GM21367 (cell line): Measurements from ENCODE around the gene MRPL54.

ENCODE experiments used
- ATAC-seq: cut with Tn5 transposase; IDR thresholded peaks from one replicate; pipeline ENCODE4 v1.9.1; 2021; ENCODE audit not compliant: unreplicated experiment

MRPL54 gene

DNA sequence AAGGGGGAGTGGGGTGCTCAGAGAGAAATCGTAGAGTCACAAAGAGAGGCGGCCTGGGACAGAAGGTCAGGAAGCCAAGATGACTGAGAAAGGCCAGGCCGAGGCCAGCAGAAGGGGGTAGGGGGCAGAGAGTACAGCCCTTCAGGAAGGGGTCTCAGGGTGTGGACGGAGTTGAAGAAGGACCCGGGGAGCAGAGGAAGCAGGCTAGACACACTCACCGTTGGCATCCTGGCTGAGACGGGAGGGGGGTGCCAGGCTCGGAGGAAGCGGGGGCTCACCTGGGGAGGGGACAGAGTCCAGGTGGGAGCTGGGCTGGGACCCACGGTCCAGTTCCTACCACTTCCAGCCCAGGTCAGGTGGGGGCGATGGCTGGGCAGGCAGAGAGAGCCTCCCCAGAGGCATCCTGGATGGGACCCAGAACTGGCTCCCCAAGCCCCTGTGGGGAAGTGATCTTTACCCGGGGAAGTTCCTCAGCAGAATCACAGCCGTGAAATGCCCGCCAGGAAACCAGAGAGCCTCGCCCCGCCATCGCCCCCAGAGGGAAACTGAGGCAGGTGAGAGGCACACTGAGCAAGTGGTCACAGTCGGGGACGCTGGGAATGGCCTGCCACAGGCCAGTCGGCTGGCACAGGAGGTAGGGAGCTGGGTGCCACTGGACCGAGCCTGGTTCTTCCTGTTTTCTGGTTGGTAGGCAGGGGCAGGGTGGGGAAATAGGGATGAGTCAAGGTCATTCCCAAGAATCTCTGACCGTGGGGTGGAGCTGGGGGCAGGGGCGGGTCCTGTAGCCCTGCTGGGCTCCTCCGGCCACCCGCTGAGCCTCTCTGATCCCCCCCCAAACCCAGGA is 22.3 kb downstream of the MRPL54 start:
- ATAC-seq = no peak

- ATAC-seq = no peak
Observed at GRCh38 chr19:3785451-3785937, 23.0 kb downstream of the MRPL54 start.

DNA sequence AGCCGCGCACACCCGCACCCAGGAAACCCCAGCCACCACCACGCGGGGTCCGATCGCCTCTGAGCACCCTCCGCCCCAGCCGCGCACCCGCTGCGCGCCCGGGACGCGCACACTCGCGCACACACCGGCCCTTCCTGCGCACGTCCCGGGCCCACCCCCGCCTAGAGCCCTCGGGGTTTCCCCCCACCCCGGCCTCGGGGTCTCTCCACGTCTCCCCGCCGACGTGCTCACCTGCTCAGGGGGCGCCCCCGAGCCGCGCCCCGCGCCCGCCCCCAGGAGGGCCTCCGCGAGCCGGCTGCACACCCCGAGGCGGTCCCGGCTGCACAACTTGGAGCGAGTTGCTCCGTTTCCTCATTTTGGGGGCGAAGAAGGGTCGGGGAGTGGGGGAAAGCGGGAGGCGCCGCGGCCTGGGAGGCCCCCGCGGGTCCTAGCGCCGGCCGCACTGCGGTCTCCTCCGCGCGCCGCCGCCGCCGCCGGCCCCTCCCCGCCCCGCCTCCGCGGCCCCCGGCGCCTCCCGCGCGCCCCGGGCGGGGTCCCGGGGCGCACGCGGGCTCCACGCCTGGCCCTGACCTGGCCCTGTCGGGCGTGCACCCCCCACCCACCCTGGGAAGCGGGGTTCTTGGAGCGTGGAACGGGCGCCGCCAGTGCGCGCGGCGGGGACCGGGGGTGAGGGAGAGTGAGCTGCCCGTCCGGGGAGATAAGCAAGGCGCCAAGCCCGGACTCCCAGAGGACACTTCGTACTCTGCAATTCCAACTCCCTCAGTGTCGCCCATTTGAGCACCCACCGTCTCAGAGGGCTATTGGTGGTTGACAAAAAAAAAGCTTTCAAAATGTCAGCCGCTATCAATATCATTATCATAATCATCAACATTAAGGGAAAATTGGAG is 23.7 kb downstream of the MRPL54 start, which contains the start of gene MATK:
Gene MATK (minus strand): TSS at position 444 of the 887 bp plus-strand sequence. CDS start 1,246 bp downstream, outside the sequence.
- no peak for ATAC-seq

DNA sequence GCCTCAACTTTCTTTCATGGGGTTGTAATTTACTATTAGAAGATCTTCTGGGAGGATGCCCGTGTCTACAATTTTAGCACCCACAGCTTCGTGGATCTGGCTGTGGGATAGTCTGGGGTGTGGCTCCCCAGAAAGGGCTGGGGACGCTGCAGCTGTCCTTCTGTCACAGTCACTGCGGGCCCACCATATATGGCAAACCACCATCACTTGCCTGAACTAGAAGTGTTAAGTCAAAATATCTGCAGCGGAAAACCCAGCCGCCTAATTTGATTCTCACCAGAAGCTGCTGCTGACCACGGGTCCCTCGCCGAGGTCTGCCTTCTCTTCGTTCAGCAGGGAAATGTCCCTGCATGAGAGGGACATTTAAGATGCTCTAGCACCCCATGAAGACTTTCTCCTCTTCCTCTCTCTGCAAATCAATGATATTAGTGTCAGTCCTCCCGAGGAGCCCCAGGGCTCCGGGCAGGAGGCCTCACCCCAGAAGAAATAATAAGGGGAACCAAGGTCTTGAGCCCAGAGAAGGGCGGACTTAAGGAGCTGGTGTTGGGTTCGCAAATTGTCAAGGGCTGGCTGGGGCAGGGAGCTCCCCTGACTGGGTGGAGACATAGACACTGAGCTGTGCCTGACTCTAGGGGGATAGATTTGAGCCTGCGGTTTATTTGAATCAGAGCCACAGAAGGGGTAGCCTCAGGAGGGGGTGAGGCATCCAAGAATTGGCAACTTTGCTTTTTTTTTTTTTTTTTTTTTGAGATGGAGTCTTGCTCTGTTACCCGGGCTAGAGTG is 26.7 kb downstream of the MRPL54 start:
- ATAC-seq = no peak

DNA sequence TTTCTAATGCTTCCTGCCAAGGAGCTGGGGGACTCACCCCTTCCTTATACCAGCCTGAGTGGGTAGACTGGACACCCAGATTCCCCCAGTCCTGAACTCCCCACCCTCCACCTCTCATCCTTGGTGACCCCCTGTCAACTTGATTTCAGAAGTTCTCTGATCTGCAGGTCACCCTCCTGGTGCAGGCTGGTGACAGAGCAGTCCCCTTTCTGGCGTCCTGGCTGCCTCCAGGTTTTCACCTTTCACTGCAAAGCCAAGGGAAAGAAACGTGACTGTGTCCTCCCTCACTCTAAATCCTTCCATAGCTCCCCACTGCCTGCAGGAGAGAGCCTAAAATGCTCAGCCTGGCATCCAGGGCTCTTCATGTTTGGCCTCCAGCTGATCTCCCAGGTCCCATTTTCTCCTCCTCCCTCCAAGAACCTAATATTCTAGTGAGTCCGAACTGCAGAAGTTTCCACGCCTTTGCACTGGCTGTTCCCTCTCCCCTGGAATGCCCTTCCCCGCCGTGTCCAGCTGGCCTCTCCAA is 27.8 kb downstream of the MRPL54 start:
- no peak for ATAC-seq

DNA sequence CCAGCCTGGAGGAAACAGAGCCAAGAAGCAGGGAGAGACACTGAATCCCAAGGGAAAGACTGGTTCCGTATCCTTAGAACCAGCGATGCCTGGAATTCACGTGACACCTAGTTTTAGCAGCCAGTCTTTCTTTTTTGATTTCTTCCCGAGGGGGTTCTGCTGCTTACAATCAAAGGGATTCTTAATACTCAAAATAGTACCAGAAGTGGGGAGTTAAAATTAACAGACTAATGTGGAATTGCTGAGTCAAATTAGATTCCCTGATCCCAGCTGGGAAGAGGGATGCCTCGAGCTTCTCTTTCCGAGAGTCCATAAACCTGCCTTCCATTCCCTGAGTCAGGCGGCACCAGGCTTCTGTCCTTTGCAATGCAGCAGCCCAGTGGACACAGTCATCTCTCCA is 28.5 kb downstream of the MRPL54 start:
- no peak for ATAC-seq

- no peak for ATAC-seq
Observed at GRCh38 chr19:3792114-3792513, 29.6 kb downstream of the MRPL54 start.

- ATAC-seq = no peak
Observed at GRCh38 chr19:3793799-3794198, 31.3 kb downstream of the MRPL54 start.

GRCh38 chr19:3796358-3796757 is 33.9 kb downstream of the MRPL54 start:
- no peak for ATAC-seq

GRCh38 chr19:3798137-3798536 is 35.7 kb downstream of the MRPL54 start:
- no peak for ATAC-seq

GRCh38 chr19:3800996-3801395 is 38.5 kb downstream of the MRPL54 start:
- no peak for ATAC-seq

- no peak for ATAC-seq
Observed at GRCh38 chr19:3801412-3802096, 39.1 kb downstream of the MRPL54 start.

GRCh38 chr19:3803114-3803888 is 40.8 kb downstream of the MRPL54 start:
- no peak for ATAC-seq

- ATAC-seq = no peak
Observed at GRCh38 chr19:3803986-3804385, 41.5 kb downstream of the MRPL54 start.

DNA sequence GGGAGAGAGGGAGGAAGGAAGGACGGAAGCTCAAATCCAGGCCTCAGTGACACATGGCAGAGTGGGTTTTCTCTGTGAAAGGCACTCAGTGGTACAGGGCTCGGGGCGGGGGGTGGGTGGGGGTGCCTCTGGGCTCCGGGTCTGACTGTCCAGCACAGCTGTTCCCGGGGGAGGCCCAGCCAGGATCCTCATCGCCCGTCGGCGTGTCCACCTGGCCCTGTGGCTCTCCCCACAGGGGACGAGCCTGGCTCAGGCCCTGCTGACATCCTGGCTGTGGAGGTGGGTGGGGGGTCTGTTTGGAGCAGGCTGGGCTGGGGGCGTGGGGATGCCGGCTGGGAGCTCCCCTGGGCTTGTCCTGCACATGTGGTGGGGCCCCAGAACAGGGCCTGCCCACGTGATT is 41.9 kb downstream of the MRPL54 start:
- ATAC-seq = no peak

DNA sequence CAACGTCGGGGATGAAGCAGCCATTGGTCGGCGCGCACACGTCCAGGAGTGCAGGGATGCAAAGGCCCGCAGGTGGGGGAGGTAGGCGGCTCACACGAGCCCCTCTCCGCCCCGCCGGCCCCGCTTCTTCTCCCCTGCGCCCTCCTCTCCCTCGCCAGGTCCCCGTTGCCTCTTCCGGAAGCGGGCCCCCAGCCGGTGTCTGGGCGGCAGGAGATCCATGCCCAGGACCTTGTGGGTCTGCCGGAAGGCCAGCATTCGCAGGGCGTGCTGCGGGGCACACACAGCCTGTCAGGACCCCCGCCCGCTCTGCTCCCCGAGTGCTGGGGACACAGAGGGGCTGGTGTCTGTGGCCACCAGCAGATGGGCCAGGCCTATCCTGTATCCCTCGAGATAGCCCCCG is 43.4 kb downstream of the MRPL54 start:
- ATAC-seq = no peak

DNA sequence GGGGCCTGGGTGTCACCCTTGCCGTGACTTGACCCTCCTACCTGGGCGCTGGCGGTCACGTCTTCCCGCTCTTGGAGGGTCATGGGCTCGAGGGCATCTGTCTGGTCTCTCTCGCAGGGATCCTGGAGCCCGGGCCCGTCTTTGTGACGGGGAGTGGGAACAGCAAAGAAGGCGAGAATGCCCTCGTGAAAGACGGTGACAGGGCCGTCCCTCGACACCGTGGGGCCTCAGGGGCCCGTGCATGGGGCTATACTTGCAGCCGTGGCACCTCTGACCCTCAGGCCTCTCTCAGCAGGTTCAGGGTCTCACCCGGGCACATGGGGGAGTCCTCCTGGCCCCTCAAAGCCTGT is 44.6 kb downstream of the MRPL54 start:
- ATAC-seq = no peak

DNA sequence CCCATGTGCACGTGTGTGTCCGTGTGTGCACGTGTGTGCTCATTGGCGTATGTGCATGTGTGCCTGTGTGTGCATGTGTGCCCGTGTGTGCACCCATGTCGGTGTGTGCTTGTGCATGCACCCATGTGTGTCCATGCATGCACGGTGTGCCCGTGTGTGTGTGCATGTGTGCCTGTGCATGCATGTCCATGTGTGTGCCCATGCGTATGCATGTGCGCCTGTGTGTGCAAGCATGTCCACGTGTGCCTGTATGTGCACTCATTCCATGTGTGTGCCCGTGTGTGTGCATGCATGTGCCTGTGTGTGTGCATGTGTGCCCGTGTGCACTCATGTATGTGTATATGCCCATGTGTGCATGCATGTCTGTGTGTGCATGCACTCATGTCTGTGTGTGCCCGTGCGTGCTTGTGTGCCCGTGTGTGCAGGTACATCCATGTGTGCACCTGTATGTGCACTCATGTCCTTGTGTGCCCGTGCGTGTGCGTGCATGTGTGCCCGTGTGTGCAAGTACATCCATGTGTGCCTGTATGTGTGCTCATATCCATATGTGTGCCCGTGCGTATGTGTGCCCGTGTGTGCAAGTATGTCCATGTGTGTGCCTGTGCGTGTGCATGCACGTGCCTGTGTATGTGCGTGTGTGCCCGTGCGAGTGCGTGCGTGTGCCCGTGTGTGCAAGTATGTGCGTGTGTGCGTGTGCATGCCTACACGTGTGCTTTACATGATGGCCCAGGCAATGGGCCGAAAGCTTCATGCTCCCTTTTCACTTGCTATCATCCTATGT is 45.3 kb downstream of the MRPL54 start:
- no peak for ATAC-seq
